GM18517 (cell line): Measurements from ENCODE around the gene MAPKAP1.
A peak's percentile ranks its signal among the peaks of the same experiment; 100 is the strongest.

ENCODE experiments used
- ATAC-seq: cut with Tn5 transposase; IDR thresholded peaks from one replicate; pipeline ENCODE4 v1.9.1; 2021; ENCODE audit warnings: mild to moderate bottlenecking, moderate library complexity; ENCODE audit not compliant: unreplicated experiment

Gene MAPKAP1

DNA sequence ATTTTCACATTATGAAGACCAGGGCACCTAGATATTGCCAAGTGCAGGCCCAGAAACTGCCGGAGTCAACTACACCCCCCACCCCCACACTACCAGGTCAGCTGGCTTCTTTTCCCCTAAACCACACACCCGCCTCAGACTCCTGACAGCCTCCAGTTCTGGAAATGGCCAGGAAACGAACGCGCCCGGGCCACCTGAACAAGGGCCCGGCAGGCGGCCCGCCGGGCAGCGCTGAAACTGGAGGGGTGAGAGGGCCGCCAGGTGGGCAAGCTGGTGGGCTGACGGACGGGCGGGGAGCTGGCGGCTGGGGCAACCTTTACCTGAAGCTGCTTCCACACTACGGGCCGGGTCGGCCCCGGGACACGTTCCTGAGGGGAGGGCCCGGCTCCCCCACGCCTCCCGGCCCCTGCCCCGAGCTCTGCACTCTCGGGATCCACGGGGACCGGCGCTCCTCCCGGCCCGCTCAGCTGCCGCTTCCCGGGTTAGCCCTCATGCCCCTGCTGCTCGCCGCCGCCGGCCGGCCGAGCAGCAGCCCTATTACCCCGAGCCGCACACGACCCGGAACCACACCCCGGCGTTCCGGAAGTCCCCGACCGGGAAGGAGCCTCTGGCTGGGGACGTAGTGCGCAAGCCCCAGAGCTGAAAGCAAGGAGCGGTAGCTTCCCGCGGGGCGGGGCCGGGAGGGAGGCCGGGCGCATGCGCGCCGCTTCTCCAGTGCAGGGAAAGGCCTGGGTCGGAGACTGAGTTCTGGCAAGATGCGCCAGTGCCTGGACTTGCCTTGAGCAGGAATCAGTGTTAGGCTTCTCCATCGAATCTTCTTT is at the start of gene MAPKAP1:
MAPKAP1 (minus strand) TSS at position 558 of the 821 bp plus-strand sequence. CDS start 34,634 bp downstream, outside the sequence.
- peak; percentile 81 for ATAC-seq

DNA sequence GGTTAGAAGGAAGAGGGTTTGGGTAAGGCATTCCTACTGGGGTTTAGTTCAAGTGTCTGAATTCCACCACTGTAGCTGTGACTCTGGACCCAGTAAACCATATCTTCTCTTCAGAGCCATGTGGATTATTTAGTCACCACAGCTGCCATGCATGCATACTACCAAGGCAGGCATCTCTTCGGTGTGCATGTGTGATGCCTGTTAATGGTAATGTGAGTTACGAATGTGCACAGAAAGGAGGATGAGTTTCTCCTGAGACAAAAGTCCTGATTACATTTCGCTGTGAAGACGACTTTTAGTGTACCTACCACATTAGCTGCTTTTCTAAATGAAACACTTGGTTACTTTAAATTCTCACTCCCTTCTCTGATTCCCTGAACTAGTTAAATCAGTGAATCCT is 49.5 kb upstream of the MAPKAP1 start:
- ATAC-seq: no peak

DNA sequence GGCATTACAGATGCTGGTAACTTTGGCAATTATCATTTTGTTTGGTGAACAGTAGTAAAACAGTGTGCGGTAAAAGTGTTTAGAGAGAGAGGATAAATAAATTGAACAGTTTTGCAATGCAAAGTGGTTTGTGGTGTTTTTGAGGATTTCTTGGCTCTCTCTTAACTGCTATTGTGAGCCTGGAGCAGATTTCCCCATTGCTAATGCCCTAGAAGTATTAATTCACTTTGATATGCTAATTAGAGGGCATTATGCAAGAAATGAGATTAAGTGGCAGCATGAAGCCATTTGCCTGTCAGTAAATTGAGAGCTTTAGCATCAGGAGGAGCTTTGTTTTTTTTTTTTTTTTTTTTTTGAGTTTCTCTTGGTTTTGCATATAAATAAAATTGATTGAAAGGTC is 48.3 kb upstream of the MAPKAP1 start:
- ATAC-seq: no peak

DNA sequence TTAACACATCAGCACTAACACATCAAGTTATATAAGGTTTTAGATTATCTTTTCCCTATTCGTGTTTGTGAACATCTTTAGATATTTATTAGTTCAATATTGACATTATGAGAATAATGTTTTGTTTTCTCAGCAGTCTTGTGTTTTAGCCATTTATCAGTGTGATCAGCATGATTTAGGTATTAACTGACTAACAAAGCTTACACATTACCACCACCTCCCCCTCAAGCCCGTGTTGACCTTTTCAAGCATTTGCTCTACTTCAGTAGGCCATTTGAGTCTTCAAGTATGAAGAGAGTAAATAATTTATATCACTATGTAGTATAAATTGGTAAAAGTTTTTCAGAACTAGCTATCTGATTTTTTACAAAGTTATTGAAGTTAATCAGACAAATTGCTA is 47.1 kb upstream of the MAPKAP1 start:
- ATAC-seq: no peak

DNA sequence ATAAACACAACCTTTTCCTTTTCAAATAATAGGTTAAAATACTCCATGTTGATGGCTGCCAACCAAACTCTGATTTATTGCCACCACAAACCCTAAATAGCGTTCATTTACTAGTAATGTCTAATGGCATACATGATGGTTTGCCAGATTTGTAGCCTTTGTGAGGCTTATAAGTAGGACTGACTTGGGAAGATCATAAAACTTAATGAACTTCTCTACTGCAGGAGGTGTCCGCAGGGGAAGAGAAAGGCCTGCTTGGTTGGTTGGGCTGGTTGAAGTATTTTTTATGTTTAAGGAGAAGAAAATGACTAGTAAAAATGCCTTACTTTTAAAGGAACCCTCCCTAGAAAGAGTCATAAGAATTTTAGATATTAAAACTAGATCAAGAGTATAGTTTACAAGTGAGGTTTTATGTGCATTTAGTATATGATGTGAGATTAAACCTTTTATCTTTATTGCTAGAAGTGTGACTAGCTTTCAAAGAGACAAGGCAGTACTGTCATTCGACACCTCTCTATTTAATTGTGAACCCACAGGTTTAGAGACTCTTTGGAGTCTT is 45.1 kb upstream of the MAPKAP1 start:
- no peak for ATAC-seq

DNA sequence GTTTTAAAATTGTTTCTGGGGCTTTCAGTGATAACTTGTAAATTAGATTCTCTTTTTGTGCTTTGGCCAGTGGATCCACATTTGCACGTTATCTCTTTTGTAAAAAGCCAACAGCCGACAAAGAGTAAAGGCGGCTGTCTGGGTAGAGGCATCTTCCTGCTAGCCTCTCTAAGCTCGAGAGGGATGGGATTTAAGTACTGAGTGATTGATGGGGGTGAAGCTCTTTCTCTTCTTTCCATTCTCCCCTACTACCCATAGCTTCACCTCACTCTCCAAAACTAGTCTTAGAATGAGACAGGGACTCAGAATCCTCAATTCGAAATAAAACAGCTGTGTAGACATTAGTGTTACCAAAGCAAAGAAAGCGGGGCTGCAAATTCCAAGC is 43.6 kb upstream of the MAPKAP1 start:
- no peak for ATAC-seq

DNA sequence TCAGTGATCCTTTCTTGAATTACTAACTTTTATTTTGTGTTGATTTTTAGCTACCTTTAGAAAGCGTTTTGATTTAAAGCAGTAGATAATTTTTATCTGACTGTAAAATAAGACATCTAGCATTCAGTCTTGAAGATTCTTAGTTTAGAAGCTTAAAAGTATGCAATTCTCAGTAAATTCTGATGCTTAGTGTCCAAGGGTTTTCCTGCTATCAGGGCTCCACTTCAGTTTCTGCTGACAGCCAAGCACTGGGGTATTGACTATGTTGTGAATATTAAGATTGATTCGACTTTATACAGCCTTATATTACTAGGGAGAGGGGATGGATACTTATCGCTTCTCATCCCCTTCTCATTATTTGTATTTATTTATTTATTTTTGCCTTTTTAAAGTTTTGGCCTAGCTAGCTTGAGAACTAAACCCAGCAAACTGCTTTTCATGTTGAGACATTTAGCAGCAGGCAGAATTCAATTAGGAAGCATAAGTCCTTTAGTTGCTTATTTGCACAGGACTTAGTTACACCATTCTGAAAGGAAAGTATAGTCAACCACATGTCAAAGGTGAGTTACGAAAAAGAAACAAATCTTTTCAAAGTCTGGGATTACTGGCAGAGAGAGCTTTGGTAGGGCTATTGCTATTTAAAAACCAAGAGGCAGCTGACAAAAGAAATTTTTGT is 43.1 kb upstream of the MAPKAP1 start:
- ATAC-seq: no peak

DNA sequence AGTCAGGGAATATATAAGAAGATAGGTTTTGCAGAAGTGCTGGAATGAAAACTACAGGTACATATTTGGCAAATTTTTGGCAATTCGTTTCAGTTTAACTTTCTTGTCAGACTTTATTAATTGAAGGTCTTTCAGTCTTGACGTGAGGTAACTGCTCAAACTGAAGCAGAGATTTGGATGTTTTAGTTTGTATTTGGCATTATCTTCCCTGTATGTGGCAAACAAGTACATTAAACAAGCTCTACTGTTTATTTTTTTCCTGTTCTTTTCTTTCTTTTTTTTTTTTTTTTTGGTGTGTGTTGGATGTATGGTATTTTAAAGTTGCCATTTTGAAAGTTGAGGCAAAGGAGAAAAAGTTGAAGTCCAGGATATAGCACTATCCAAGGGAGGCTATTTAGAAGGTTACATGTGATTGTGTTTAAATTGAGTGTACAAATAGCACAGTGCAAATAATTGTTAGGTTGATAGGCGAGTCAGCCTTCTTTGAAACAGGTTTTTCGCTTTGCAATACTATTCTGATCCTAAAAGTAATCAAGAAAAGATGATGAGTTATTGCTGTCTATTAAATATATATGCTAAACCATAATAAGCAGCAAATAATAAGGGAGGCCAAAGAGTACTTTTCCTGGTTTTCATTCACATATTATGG is 42.4 kb upstream of the MAPKAP1 start:
- no peak for ATAC-seq

DNA sequence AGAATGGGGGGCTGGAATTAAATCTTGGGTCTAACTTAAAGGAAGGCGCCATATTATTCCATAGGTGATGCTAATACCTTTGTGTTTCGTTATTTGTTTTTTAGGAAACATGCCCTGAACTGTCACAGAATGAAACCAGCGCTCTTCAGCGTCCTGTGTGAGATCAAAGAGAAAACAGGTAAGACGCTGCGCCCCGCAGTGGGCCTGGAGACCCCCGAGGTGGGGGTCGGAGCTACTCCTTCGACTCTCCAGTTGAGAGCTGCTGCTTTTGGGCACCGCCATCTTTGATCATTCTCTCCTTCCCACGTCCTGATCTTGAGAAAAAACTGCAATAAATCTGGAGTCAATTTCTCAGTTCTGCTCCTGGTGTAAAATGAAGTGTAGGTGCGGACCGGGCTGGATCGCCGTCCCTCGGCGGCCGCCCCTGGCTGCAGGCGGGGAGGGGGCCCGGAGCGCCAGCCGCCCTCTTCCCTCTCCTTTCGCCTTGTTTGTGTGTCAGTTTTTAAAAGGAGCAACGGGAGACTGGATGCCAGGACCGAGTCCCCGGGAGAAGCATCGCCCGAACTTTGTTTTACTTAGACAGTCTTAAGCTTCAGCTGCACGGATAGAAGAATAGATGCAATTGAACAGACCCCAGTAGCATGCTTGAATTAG is 41.6 kb upstream of the MAPKAP1 start:
- ATAC-seq: no peak

DNA sequence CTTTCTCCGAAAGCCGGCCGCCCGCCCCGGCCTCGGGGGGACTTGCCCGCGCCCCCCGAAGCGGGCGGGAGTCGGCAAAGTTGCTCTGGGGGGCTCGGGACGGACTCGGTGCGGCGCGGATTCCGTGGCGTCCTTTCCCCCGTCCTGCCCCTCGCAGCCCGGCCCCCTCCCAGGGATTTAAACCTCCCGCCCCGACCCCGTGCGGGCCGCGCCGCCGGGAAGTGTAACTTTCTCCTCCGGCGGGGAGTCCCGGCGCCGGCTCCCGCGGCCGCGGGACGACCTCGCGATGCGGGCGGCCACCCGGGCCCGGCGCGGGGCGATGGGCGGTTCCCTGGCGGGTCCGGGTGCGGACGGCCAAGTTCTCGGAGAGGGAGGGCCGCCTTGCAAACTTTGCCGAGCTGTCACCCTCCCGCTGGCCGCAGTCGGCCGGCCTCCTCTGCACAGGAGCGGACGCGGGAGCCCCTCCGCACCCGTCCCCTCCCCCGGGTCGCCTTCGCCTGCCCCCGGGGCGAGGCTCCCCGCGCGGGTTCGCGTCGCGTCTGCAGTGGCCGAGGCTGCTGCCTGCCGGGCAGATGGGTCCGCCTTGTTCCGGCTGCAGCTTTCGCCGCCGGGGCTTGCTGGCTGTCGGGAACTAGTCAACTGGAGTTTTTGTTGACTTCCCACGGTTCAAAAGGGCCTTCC is 40.9 kb upstream of the MAPKAP1 start:
- no peak for ATAC-seq

DNA sequence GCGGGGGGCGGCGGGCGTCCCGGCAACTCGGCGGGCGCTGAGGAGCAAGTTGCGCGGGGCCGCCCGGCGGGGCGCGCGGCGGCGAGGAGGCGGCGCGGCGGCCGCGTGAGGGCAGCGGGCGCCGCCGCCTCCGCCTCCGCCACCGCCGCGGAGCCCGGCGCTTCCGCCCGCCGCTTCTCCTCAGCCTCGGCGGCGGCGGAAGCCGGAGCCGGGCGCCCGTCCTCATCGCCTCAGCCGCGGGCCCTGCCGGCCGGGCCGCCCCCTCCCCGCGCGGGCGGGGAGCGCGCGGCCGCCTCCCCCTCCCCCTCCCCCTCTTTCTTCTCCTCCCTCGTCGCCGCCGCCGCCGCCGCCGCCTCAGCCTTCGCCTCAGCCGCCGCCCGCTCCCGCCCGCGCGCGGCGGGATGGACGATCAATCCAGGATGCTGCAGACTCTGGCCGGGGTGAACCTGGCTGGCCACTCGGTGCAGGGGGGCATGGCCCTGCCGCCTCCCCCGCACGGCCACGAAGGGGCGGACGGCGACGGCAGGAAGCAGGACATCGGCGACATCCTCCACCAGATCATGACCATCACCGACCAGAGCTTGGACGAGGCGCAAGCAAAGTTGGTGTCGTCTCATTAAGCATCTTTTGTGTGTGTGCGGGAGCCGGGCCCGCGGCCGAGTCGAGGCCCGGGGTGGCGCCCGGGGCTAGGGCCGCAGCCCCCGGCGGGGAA is 40.2 kb upstream of the MAPKAP1 start, which contains the start of gene PBX3:
PBX3 (plus strand) TSS at position 321 of the 712 bp plus-strand sequence.
- ATAC-seq: no peak

DNA sequence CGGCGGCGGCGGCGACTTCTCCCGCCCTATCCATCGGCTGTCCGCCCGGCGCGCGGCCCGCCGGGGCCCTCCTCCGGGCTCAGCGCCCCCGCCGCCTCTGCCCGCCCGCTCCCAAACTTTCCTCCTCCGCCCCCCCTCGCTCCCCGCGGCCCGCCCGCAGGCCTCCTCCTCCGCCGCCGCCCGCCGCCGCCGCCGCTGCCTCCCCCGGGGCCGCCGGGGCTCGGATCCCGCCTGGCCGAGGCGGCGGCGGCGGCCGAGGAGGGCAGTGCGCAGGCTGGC is 39.7 kb upstream of the MAPKAP1 start:
- no peak for ATAC-seq

DNA sequence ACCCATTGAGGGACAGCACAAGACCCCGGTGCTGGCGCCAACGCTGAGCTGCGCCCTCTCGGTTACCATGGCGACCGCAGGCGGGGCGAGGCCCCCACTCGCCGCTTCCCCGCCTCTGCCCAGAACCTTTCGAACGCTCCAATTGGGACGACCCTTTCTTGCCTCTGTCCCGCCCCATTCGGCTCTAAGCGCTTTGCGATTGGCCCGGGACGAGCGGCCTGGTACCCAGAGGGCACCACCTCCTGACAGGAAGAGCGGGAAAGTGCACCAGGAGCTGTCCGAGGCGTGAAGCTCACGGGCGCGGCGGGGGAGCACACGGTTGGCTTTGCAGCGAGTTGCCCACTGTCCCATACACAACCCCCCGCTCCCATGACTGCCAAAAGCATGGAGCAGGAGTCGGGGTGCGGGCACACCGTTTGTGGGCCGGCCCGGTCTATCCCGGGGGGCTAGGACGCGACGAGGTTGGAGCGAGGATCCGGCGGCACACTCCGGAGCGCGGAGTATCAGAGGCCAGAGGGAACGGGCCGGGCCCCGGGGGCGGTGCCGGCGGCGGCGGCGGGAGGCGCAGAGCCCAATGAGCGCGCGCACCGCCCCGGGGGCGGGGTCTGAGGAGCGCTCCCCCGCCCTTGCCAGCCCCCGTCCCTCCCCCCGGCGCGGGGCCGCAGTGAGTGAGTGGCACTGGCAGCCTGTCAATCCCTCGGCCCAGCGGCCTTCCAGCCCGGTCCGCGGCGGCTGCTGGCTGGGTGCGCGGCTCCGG is 39.2 kb upstream of the MAPKAP1 start:
- ATAC-seq: peak; percentile 71

DNA sequence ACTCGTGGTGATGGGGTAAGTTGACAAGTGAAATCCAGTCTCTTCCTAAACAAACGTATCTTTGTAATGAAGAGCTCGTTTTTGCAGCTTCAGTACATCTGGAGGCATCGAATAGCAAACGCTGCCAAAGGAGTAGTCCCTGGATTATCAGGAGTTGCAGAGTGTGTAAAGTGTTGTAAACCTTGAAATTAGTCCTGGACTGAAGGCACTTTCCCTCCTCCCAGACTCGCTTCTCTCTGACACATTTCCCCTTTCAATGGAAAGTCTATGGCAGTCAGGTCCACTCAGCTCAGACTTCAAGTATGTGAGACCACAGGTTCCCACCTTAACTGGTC is 38.6 kb upstream of the MAPKAP1 start:
- no peak for ATAC-seq

DNA sequence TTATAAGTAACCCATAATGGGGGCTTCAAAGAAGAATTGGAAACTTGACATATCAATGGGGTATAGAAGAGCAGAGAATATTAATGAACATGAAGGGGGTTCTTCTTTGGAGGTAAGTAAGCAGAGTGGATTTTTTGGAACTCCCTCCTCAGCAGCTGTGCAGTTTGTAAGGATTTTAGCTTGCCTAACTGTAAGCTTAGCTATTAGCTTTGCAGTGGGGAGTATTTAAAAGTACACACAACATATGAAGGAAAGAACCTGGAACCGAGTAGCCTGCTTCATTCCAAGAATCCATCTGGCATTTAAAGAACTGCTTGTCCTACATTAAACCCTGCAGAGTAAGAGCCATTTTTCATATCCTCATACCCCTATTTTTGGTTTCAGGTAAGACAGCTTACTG is 38.0 kb upstream of the MAPKAP1 start:
- ATAC-seq: no peak

DNA sequence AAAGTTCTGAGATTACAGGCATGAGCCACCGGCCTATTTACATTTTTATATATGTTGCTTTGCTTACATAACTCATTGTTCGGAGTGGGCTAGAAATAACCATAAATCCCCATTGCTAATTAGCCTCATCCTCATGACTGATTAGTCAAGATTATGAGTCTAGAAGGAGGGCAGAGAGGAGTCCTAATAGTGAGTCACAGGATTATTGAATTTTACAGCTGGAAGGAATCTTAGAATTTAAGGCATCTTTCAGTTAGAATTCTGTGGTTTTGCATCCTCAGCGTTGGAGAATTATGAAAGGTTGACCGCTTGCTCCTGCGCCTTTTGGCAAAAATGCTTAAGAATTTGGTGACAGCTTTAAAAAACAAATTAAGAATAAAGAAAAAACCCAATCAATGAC is 37.6 kb upstream of the MAPKAP1 start:
- ATAC-seq: no peak

DNA sequence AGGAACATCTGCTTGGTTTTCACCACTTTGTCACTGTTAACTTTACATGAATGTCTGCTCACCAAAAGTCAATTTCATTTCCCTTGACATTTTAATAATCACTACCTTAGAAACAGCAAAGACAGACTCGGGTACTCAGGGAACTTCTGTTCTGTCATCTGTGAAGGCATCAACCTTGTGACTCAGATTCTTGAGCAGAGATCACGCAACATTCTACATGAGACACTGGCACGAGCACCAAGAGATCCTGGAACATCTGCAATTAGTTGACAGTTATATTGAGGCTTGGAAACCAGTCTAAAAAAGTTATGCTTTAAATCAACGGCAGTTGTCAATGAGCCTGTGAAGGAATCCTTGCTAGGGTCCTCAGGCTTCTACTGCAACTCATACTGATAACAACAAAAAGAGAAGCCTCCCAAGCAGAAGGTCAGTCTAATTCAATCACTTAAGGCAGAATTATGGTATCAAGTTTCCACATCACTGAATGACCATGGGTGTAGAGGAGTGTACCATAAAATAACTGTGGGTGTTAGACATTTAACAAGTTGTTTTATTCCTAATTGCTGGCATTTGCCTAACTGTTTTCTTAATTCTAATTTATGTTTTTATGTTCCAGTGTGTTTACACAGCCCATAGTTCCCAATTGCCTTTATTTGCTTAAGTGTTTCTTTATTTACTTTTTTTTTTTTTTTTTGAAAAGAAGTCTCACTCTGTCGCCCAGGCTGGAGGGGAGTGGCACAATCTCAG is 36.8 kb upstream of the MAPKAP1 start:
- ATAC-seq: no peak

DNA sequence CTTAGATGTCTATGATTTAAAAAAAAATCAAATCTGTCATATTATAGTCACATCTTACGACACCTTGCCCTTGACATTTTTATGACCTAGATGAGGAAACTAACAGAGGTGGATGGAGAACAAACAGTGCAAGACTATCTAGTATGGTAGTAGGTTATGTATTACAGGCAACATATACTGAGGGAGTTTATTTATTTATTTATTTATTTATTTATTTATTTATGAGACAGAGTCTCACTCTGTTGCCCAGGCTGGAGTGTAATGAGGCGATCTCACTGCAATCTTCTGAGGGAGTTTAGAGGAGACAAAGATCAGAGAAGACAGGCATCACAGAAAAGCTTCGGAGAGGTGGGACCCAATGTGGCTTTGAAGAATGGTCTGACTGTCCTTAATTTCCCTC is 35.6 kb upstream of the MAPKAP1 start:
- no peak for ATAC-seq

DNA sequence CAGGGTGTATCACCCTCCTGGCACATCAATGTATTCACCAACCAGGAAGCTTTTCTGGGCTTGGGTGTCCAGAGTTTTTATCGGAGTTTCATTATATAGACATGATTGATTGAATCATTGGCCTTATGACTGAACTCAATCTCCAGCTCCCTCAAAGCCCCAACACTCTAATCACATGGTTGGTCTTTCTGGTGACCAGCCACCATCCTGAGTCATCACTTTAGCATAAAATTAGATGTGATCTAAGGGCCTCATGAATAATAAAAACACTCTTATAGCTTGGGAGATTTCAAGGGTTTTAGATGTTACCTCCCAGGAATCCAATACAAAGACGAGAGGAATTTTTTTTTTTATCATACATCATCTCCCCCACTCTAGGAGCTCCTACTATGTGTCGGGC is 32.4 kb upstream of the MAPKAP1 start:
- ATAC-seq: no peak
